Heart left ventricle (tissue), 16 donors: ENCODE data around the gene RAB24. TPM values are rescaled to one million over a fixed set of nuclear protein-coding genes. Genes with fewer than 3 reads are reported as not detected.

Experiments
- ATAC-seq, 4 donors: fragments of 200-7000 bp; cut with Tn5 transposase; one replicate each; pipeline ENCODE4 v1.9.1; 2020 to 2022; ENCODE audit warnings: moderate library complexity in 4 of 4, mild to moderate bottlenecking in 3 of 4, moderate number of reproducible peaks in 1 of 4
- DNase-seq, 5 donors: peaks; one replicate each; pipeline ENCODE4 v3.0.0-alpha.2; 2020
- H3K27ac ChIP-seq, 12 donors: fragments of 200-600 bp; sonication (generic) in 4 of 12; one replicate each; pipeline versions ENCODE4 v1.5.0 to v1.8.0; 2016 to 2022; ENCODE audit warnings: mild to moderate bottlenecking in 2 of 12
- H3K27me3 ChIP-seq, 9 donors: fragments of 200-600 bp; sonication (generic) in 2 of 9; one replicate each; pipeline versions ENCODE4 v1.5.1 to v1.8.0; 2016 to 2022; ENCODE audit warnings: mild to moderate bottlenecking in 3 of 9
- H3K36me3 ChIP-seq, 9 donors: fragments of 200-600 bp; sonication (generic) in 2 of 9; one replicate each; pipeline versions ENCODE4 v1.5.0 to v1.8.0; 2018 to 2022; ENCODE audit warnings: mild to moderate bottlenecking in 2 of 9
- H3K4me1 ChIP-seq, 12 donors: fragments of 200-600 bp; sonication (generic) in 4 of 12; one replicate each; pipeline versions ENCODE4 v1.5.0 to v1.8.0; 2016 to 2022; ENCODE audit warnings: mild to moderate bottlenecking in 3 of 12
- H3K4me3 ChIP-seq, 12 donors: fragments of 200-600 bp; sonication (generic) in 4 of 12; one replicate each; pipeline versions ENCODE4 v1.5.0 to v1.8.0; 2017 to 2022; ENCODE audit warnings: mild to moderate bottlenecking in 9 of 12, moderate library complexity in 4 of 12
- H3K9me3 ChIP-seq, 12 donors: fragments of 200-600 bp; sonication (generic) in 4 of 12; one replicate each; pipeline versions ENCODE4 v1.5.0 to v1.8.0; 2016 to 2022; ENCODE audit warnings: mild to moderate bottlenecking in 1 of 12
- CTCF ChIP-seq, 12 donors: fragments of 200-600 bp; sonication (generic) in 4 of 12; IDR thresholded peaks; one replicate each; pipeline versions ENCODE4 v1.5.0 to v1.8.0; 2018 to 2022; ENCODE audit warnings: antibody characterized with exemption in 12 of 12, mild to moderate bottlenecking in 5 of 12
- POLR2A ChIP-seq, 2 donors: fragments of 450-650 bp; IDR thresholded peaks; one replicate each; pipeline ENCODE4 v1.6.1; 2017; ENCODE audit warnings: antibody characterized with exemption in 2 of 2, mild to moderate bottlenecking in 2 of 2, moderate library complexity in 2 of 2
- WGBS, 4 donors: extraction: QIAGEN DNeasy Blood & Tissue Kit in 2 of 4; methylation state at CpG; one replicate each; pipeline versions ENCODE4 v1.1.5 to v1.1.7; 2013 to 2018; 5-methylcytosine and 5-hydroxymethylcytosine counted together
- intact Hi-C, 10 donors: fragments of 100-400 bp; cut with DNase I; formaldehyde crosslinking; loops; one replicate each; pipeline versions ENCODE4 v1.11.1 to v1.14.2; 2022
- polyA plus RNA-seq, 2 donors: library from polyadenylated mRNA; stranded (reverse); fragments of 200-250 nt; gene quantifications; one replicate each; pipeline ENCODE4 v1.2.3, GENCODE V29; 2013
- total RNA-seq, 9 donors: library from RNA; depleted of rRNA in 2 of 9; stranded (reverse); fragments of >200 nt in 2 of 9; fragmentation: NEBNext Ultra II Directional in 3 of 9; extraction: Animal tissue kit (Norgen Biotek cat#: 25700) in 3 of 9; gene quantifications; one replicate each; pipeline versions ENCODE4 v1.1.0 to v1.2.4, GENCODE V29; 2016 to 2023
- donor health status: ischemic (EF 13 %, LVEDD 7.1; RV severe dilation, severe dysfunction).
- donor health status: healthy with polysubstance abuse.
- donor health status: DM: no; HTN: yes; CAD: no.
- donor health status: DM: no; HTN: no; CAD: no.
- donor health status: ischemic (EF 25% LVEDD 6.9; RV normal size, moderate dysfunction).
- donor health status: ischemic (EF 25% LVEDD 5.7; RV mildly dilated, moderate dysfunction).
- donor health status: healthy.
- donor health status: DM: yes; HTN: yes; CAD: no.
- donor health status: ischemic (EF 35%, LVEDD 5.7; RV mildly dilated, moderate dysfunction).
- donor health status: nonischemic (EF 11% LVEDD 7.7; RV severe dilation, severe dysfunction).
- donor health status: DM: yes; HTN: yes; CAD: no.
- donor health status: PGD.
- donor health status: ischemic (EF 29% LVEDD 5.4; RV normal size, mild dysfunction).
- donor health status: nonischemic (EF 23%, LVEDD 6.1; RV moderate dilation, normal function).

Gene RAB24
- total and polyA plus RNA-seq, 11 donors = 11.6 to 28.3 (median 18.9) TPM

- Histone ChIP-seq H3K27me3 (no peaks in the 10 kb centered on the region), H3K27ac (peak overlapping the region in 1 of 12 donors; percentile 10), H3K9me3 (no peaks in the 10 kb centered on the region), H3K4me3 (peak overlapping the region in 11 of 12 donors; percentile 31 to 65 (median 58)), H3K4me1 (peaks cover 0 to 72% (median 25%) of the 10 kb centered on the region in 12 donors), H3K36me3 (peaks cover 0 to 17% (median 11%) of the 10 kb centered on the region in 9 donors)
- intact Hi-C loops = loop anchor here in 7 of 10 donors (5.0 to 10.0 kb wide), 6 partner anchors 53 to 197 kb away; partner anchors contain the start of genes DOK3 (in 1 of the 7) and SLC34A1 (in 1 of the 7)
- 0 to 21% (median 1%) methylated on average over 6 to 23 of the region's 23 CpGs for WGBS, 4 donors
- TF ChIP-seq CTCF (IDR thresholded peaks at IDR 0.05) = no peak
- no peak for TF ChIP-seq POLR2A (IDR thresholded peaks at IDR 0.05)
- ATAC-seq (no peak), DNase-seq (peak in 2 of 5 donors; percentile 38 to 40)
Measured at GRCh38 chr5:177311392-177311722, 7.8 kb upstream of the RAB24 start.

DNA sequence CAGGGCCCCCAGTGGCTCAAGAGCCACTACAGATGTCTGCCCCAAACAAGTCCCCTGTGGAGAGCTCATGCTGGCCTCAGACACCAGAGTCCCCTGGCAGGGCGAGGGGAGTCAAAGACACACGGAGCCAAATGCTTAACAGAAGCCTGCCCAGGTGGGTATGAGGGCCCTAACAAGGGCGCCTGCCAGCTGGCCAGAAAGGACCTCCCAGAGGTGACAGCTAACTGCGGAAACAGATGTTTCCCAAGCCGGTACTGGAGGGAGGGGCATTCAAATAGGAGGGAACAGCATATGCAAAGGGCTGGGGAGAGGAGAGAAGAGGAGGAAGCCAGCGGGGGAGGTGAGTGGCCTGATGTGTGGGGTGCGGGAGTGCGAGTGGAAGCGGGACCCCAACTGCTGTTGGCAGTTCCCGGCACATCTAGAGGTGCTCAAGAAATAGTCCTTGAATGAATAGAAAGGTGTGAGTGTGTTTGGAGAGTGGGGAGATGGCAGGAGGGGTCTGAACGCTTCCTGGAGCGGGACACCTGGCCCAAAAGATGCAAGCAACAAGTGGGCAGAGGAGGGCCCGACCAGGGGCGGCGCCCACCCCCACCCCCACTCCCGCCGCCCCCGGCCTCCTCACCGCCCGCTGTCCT is 7.4 kb upstream of the RAB24 start:
- intact Hi-C loops = loop anchor here in 7 of 10 donors (5.0 to 10.0 kb wide), 6 partner anchors 54 to 196 kb away; partner anchors contain the start of genes DOK3 (in 1 of the 7) and SLC34A1 (in 1 of the 7)
- no peaks in the 10 kb centered on the region for H3K9me3 ChIP-seq
- H3K27ac ChIP-seq = no peak overlapping the region
- WGBS, 4 donors = 18 to 33% (median 21%) methylated on average over 19 to 20 of the region's 20 CpGs
- no peak for ATAC-seq
- H3K4me1 ChIP-seq = peaks cover 0 to 76% (median 25%) of the 10 kb centered on the region in 12 donors
- peak in 2 of 5 donors; percentile 36 to 38 for DNase-seq
- peak overlapping the region in 8 of 12 donors; percentile 52 to 65 (median 60) for H3K4me3 ChIP-seq
- TF ChIP-seq POLR2A (IDR thresholded peaks at IDR 0.05) (no peak), CTCF (IDR thresholded peaks at IDR 0.05) (no peak)
- H3K36me3 ChIP-seq = peaks cover 0 to 22% (median 15%) of the 10 kb centered on the region in 9 donors
- H3K27me3 ChIP-seq = no peaks in the 10 kb centered on the region

- Histone ChIP-seq H3K27ac (no peak overlapping the region), H3K36me3 (peaks cover 0 to 27% (median 21%) of the 10 kb centered on the region in 9 donors), H3K4me1 (peaks cover 0 to 82% (median 26%) of the 10 kb centered on the region in 12 donors), H3K9me3 (no peaks in the 10 kb centered on the region), H3K27me3 (no peaks in the 10 kb centered on the region), H3K4me3 (peak overlapping the region in 1 of 12 donors; percentile 65)
- 80 to 94% (median 91%) methylated on average over 10 to 13 of the region's 13 CpGs for WGBS, 4 donors
- ATAC-seq (no peak), DNase-seq (peak in 3 of 5 donors; percentile 25 to 29 (median 27))
- intact Hi-C loops = loop anchor here in 7 of 10 donors (5.0 to 10.0 kb wide), 6 partner anchors 54 to 196 kb away; partner anchors contain the start of genes DOK3 (in 1 of the 7) and SLC34A1 (in 1 of the 7)
- TF ChIP-seq CTCF (IDR thresholded peaks at IDR 0.05) (no peak), POLR2A (IDR thresholded peaks at IDR 0.05) (no peak)
Measured at GRCh38 chr5:177310332-177310731, 6.8 kb upstream of the RAB24 start.
